ENCODE data around the gene AP2B1. TPM values are rescaled to one million over a fixed set of nuclear protein-coding genes. Genes with fewer than 3 reads are reported as not detected.
A peak's percentile ranks its signal among the peaks of the same experiment; 100 is the strongest.

AP2B1 gene
- total RNA-seq, 3 donors from 2014 or later, result 78.4 to 91.9 (median 88.5) TPM

DNA sequence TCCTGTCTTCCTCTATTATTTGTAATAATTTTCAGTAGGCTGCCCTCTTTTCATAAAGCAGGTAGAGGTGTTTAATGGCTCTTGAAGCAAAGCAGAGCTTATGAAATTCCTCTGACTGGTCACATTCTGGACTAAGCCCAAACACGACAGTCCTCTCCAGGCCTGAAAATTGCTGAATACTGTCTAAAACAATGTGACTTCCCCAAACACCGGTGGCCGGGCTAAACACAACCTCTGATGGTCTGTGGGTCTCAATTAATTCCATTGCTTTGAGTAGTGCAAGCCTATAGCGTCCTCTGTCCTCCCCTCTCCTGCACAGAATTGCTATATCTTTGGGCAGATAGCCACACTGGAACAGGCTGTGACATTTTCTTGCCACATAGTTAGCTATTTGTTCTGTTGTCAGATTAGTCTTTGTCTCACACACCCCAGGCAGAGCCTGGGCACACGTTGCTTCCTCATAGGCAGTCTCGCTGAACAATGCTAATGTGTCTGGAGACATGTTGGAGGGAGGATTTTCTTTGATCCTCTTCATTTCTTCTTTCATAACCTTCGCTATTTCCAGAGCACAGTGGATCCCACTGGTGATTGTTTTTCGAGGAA, 38.8 kb upstream of the AP2B1 start:
- H3K36me3 ChIP-seq, result no peaks in the 10 kb centered on the region
- intact Hi-C loops (cut with DNase I; ENCODE audit: low total_unique reads), result loop anchor here (10.0 kb wide), 1 partner anchor 794 kb away; no protein-coding TSS in a partner anchor
- H3K27ac ChIP-seq, result peak overlapping the region in 1 of 2 donors; percentile 21
- no peaks in the 10 kb centered on the region for H3K4me1 ChIP-seq
- DNase-seq (ENCODE audit: low spot score in 2 of 2), result peak in 1 of 2 donors; percentile 46
- TF ChIP-seq, protein P1, sequence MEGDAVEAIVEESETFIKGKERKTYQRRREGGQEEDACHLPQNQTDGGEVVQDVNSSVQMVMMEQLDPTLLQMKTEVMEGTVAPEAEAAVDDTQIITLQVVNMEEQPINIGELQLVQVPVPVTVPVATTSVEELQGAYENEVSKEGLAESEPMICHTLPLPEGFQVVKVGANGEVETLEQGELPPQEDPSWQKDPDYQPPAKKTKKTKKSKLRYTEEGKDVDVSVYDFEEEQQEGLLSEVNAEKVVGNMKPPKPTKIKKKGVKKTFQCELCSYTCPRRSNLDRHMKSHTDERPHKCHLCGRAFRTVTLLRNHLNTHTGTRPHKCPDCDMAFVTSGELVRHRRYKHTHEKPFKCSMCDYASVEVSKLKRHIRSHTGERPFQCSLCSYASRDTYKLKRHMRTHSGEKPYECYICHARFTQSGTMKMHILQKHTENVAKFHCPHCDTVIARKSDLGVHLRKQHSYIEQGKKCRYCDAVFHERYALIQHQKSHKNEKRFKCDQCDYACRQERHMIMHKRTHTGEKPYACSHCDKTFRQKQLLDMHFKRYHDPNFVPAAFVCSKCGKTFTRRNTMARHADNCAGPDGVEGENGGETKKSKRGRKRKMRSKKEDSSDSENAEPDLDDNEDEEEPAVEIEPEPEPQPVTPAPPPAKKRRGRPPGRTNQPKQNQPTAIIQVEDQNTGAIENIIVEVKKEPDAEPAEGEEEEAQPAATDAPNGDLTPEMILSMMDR (IDR thresholded peaks at IDR 0.05), result no peak
- TF ChIP-seq POLR2A (IDR thresholded peaks at IDR 0.05), result no peak
- TF ChIP-seq POLR2AphosphoS5 (IDR thresholded peaks at IDR 0.05), result no peak
- no peaks in the 10 kb centered on the region for H3K9me3 ChIP-seq
- peaks cover 0 to 4% of the 10 kb centered on the region in 2 donors for H3K27me3 ChIP-seq
- H3K4me3 ChIP-seq, result no peak overlapping the region

DNA sequence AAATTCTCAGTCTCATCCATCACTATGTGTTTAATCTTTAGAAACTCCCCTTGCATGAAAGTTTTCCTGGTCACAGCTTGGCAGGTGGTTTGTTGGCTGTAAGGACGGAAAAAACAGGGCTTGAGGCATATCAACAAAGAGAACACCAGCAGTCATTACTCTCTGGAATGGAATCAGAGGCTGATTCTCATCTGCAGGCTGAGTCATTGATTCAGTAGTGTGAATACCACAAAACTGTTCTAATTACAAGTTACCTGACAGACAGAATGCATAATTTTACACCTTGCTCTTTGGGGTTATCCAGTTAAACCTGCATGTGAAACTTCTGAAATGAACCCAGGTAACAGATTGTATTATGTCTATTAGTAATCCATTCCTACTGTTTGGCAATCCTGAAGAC, 38.1 kb upstream of the AP2B1 start:
- no peaks in the 10 kb centered on the region for H3K36me3 ChIP-seq
- no peaks in the 10 kb centered on the region for H3K4me1 ChIP-seq
- DNase-seq (ENCODE audit: low spot score in 2 of 2), result no peak
- peak overlapping the region in 1 of 2 donors; percentile 21 for H3K27ac ChIP-seq
- TF ChIP-seq POLR2AphosphoS5 (IDR thresholded peaks at IDR 0.05) (no peak), POLR2A (IDR thresholded peaks at IDR 0.05) (no peak)
- TF ChIP-seq, protein P1 (IDR thresholded peaks at IDR 0.05), result no peak
- no peak overlapping the region for H3K4me3 ChIP-seq
- peaks cover 0 to 4% of the 10 kb centered on the region in 2 donors for H3K27me3 ChIP-seq
- intact Hi-C loops (cut with DNase I; ENCODE audit: low total_unique reads), result loop anchor here (10.0 kb wide), 1 partner anchor 794 kb away; no protein-coding TSS in a partner anchor
- no peaks in the 10 kb centered on the region for H3K9me3 ChIP-seq

DNA sequence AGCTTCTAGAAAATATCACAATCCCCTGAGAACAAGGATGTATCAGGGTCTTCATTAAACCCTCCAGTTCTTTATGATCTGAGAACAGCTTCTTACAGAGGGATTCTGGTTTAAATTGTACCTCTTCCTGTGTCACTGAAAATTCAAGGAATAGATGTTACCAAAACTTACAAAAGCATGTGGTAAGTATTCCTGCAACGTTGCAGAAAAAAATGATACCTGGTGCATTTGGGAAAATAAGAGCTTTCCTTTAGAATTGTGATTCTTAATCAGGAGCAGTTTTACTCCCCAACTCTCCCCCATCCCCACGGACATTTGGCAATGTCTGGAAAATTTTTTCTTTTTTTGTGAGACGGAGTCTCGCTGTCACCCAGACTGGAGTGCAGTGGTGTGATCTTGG, 33.8 kb upstream of the AP2B1 start:
- no peak for DNase-seq (ENCODE audit: low spot score in 2 of 2)
- no peaks in the 10 kb centered on the region for H3K4me1 ChIP-seq
- H3K27ac ChIP-seq, result no peak overlapping the region

GRCh38 chr17:35554668-35555067, 32.5 kb upstream of the AP2B1 start:
- H3K27ac ChIP-seq, result no peak overlapping the region
- H3K27me3 ChIP-seq, result peaks cover 0 to 4% of the 10 kb centered on the region in 2 donors
- H3K4me3 ChIP-seq, result no peak overlapping the region
- TF ChIP-seq POLR2A (IDR thresholded peaks at IDR 0.05), result no peak
- TF ChIP-seq, protein P1 (IDR thresholded peaks at IDR 0.05), result no peak
- no peak for TF ChIP-seq POLR2AphosphoS5 (IDR thresholded peaks at IDR 0.05)
- H3K4me1 ChIP-seq, result no peaks in the 10 kb centered on the region
- intact Hi-C loops (cut with DNase I; ENCODE audit: low total_unique reads), result no loop called here
- no peak for DNase-seq (ENCODE audit: low spot score in 2 of 2)
- no peaks in the 10 kb centered on the region for H3K36me3 ChIP-seq
- no peaks in the 10 kb centered on the region for H3K9me3 ChIP-seq

More for the DNA sequence above, 33.8 kb upstream of the AP2B1 start:
- intact Hi-C loops (cut with DNase I; ENCODE audit: low total_unique reads), result no loop called here
- TF ChIP-seq POLR2AphosphoS5 (IDR thresholded peaks at IDR 0.05), result no peak
- TF ChIP-seq POLR2A (IDR thresholded peaks at IDR 0.05), result no peak
- TF ChIP-seq, protein P1 (IDR thresholded peaks at IDR 0.05), result no peak
- H3K4me3 ChIP-seq, result no peak overlapping the region
- H3K36me3 ChIP-seq, result no peaks in the 10 kb centered on the region
- H3K9me3 ChIP-seq, result no peaks in the 10 kb centered on the region
- peaks cover 0 to 4% of the 10 kb centered on the region in 2 donors for H3K27me3 ChIP-seq

- TF ChIP-seq, protein P1 (IDR thresholded peaks at IDR 0.05), result no peak
- TF ChIP-seq POLR2AphosphoS5 (IDR thresholded peaks at IDR 0.05), result no peak
- TF ChIP-seq POLR2A (IDR thresholded peaks at IDR 0.05), result no peak
- Histone ChIP-seq H3K9me3 (no peaks in the 10 kb centered on the region), H3K4me1 (no peaks in the 10 kb centered on the region), H3K4me3 (no peak overlapping the region), H3K27ac (no peak overlapping the region), H3K36me3 (no peaks in the 10 kb centered on the region), H3K27me3 (peaks cover 0 to 4% of the 10 kb centered on the region in 2 donors)
- intact Hi-C loops (cut with DNase I; ENCODE audit: low total_unique reads), result no loop called here
- DNase-seq (ENCODE audit: low spot score in 2 of 2), result no peak
Measured at GRCh38 chr17:35555691-35556090, 31.4 kb upstream of the AP2B1 start.
